ENCODE data around the gene AATF.
A peak's percentile ranks its signal among the peaks of the same experiment; 100 is the strongest.

AATF gene

GRCh38 chr17:36930583-36930900, 18.2 kb upstream of the AATF start:
- no peak for DNase-seq (ENCODE audit: low read depth, low spot score)

GRCh38 chr17:36931096-36931696, 17.6 kb upstream of the AATF start:
- DNase-seq (ENCODE audit: low read depth, low spot score), result no peak

GRCh38 chr17:36931697-36932382, 16.9 kb upstream of the AATF start:
- DNase-seq (ENCODE audit: low read depth, low spot score), result no peak

GRCh38 chr17:36932383-36932693, 16.4 kb upstream of the AATF start:
- no peak for DNase-seq (ENCODE audit: low read depth, low spot score)

- no peak for DNase-seq (ENCODE audit: low read depth, low spot score)
These were observed 15.9 kb upstream of the AATF start for GRCh38 chr17:36932694-36933511.

GRCh38 chr17:36933512-36934143, 15.1 kb upstream of the AATF start:
- DNase-seq (ENCODE audit: low read depth, low spot score), result no peak

- peak; percentile 45 for DNase-seq (ENCODE audit: low read depth, low spot score)
These were observed 14.5 kb upstream of the AATF start for GRCh38 chr17:36934144-36934691.

- DNase-seq (ENCODE audit: low read depth, low spot score), result peak; percentile 75
These were observed 13.8 kb upstream of the AATF start for GRCh38 chr17:36934692-36935630.

GRCh38 chr17:36935671-36936454, 12.9 kb upstream of the AATF start:
- peak; percentile 67 for DNase-seq (ENCODE audit: low read depth, low spot score)

GRCh38 chr17:36936455-36937000, 12.2 kb upstream of the AATF start:
- DNase-seq (ENCODE audit: low read depth, low spot score), result peak; percentile 79

- peak; percentile 45 for DNase-seq (ENCODE audit: low read depth, low spot score)
These were observed 11.5 kb upstream of the AATF start, which contains the start of gene LHX1 for GRCh38 chr17:36937001-36937958. Gene LHX1, plus strand, starts transcription at chr17:36937475. Its CDS starts 723 bp downstream, at chr17:36938198.

- DNase-seq (ENCODE audit: low read depth, low spot score), result no peak
These were observed 10.7 kb upstream of the AATF start for GRCh38 chr17:36937959-36938565.

- DNase-seq (ENCODE audit: low read depth, low spot score), result peak; percentile 80
These were observed 10.1 kb upstream of the AATF start for GRCh38 chr17:36938566-36939051.

- DNase-seq (ENCODE audit: low read depth, low spot score), result no peak
These were observed 9.5 kb upstream of the AATF start for GRCh38 chr17:36939052-36939801.

- no peak for DNase-seq (ENCODE audit: low read depth, low spot score)
These were observed 8.9 kb upstream of the AATF start for GRCh38 chr17:36939802-36940312.

GRCh38 chr17:36940313-36941264, 8.2 kb upstream of the AATF start:
- no peak for DNase-seq (ENCODE audit: low read depth, low spot score)

All from ELF-1 (cell line).